Activated CD8-positive, alpha-beta T cell treated with anti-CD3 and anti-CD28 coated beads, Interleukin-2, amount 10 ng/mL, durations not matched to agents 7 days and 5 days (primary cell): ENCODE measurements around the gene FRYL. TPM values are rescaled to one million over a fixed set of nuclear protein-coding genes. Genes with fewer than 3 reads are reported as not detected.
A peak's percentile ranks its signal among the peaks of the same experiment; 100 is the strongest.

Experiments
- ATAC-seq: fragments of 150-1000 bp; cut with Tn5 transposase; one replicate; pipeline ENCODE4 v1.10.0; 2021; ENCODE audit warnings: moderate library complexity
- CTCF ChIA-PET: fragments of 350-600 bp; sonication (Branson Sonifier 250); formaldehyde crosslinking; loops from one replicate; lab custom pipeline; 2021; ENCODE audit warnings: antibody characterized with exemption; lab: Charles Lee
- POLR2A ChIA-PET: fragments of 350-600 bp; sonication (Branson Sonifier 250); formaldehyde crosslinking; loops from one replicate; lab custom pipeline; 2021; ENCODE audit warnings: antibody characterized with exemption; lab: Charles Lee
- DNase-seq: peaks from one replicate; pipeline ENCODE4 v3.0.0-alpha.2; 2020
- H3K27ac Mint-ChIP-seq: one replicate; pipeline ENCODE4 v1.8.0; 2021; ENCODE audit warnings: mild to moderate bottlenecking, mixed read lengths
- H3K27me3 Mint-ChIP-seq: one replicate; pipeline ENCODE4 v1.8.0; 2021; ENCODE audit warnings: low read depth, mixed read lengths
- H3K36me3 Mint-ChIP-seq: one replicate; pipeline ENCODE4 v1.8.0; 2021; ENCODE audit warnings: low read depth, mixed read lengths
- H3K4me1 Mint-ChIP-seq: one replicate; pipeline ENCODE4 v1.8.0; 2021; ENCODE audit warnings: low read depth, mixed read lengths
- H3K4me3 Mint-ChIP-seq: one replicate; pipeline ENCODE4 v1.8.0; 2021; ENCODE audit warnings: mild to moderate bottlenecking, mixed read lengths
- H3K9me3 Mint-ChIP-seq: one replicate; pipeline ENCODE4 v1.8.0; 2022; ENCODE audit warnings: mixed read lengths; ENCODE audit not compliant: insufficient read depth
- total RNA-seq, 2 experiments: library from RNA; stranded (reverse); gene quantifications; one replicate each; pipeline ENCODE4 v1.2.3, GENCODE V29; 2021

Gene FRYL
- total RNA-seq, 2 experiments from 2014 or later, result 98.5 to 107 TPM

- Mint-ChIP-seq H3K9me3 (no peaks in the 10 kb centered on the region), H3K27ac (no peak overlapping the region), H3K27me3 (no peaks in the 10 kb centered on the region), H3K36me3 (peaks cover 36% of the 10 kb centered on the region), H3K4me1 (peaks cover 6% of the 10 kb centered on the region), H3K4me3 (no peak overlapping the region)
- DNase-seq, result no peak
- ChIA-PET CTCF (no interaction called here), POLR2A (interaction anchor here (0.6 kb wide), 1 partner anchor 379 kb away, joined by 3 read pairs; no protein-coding TSS in a partner anchor)
- ATAC-seq, result no peak
These were observed 276.6 kb downstream of the FRYL start for GRCh38 chr4:48503233-48504025.

GRCh38 chr4:48499551-48500066 is 280.5 kb downstream of the FRYL start:
- DNase-seq (no peak), ATAC-seq (no peak)
- no peak overlapping the region for H3K4me3 Mint-ChIP-seq
- H3K4me1 Mint-ChIP-seq, result peaks cover 6% of the 10 kb centered on the region
- H3K9me3 Mint-ChIP-seq, result no peaks in the 10 kb centered on the region
- peaks cover 21% of the 10 kb centered on the region for H3K36me3 Mint-ChIP-seq
- no peak overlapping the region for H3K27ac Mint-ChIP-seq
- POLR2A ChIA-PET, result no interaction called here
- CTCF ChIA-PET, result no interaction called here
- no peaks in the 10 kb centered on the region for H3K27me3 Mint-ChIP-seq

GRCh38 chr4:48498895-48499294 is 281.2 kb downstream of the FRYL start:
- CTCF ChIA-PET, result no interaction called here
- no peak overlapping the region for H3K4me3 Mint-ChIP-seq
- H3K27me3 Mint-ChIP-seq, result no peaks in the 10 kb centered on the region

GRCh38 chr4:48495941-48496340 is 284.1 kb downstream of the FRYL start:
- Mint-ChIP-seq H3K36me3 (peaks cover 16% of the 10 kb centered on the region), H3K27me3 (peaks cover 12% of the 10 kb centered on the region), H3K4me1 (peaks cover 3% of the 10 kb centered on the region), H3K27ac (no peak overlapping the region), H3K9me3 (no peaks in the 10 kb centered on the region), H3K4me3 (no peak overlapping the region)
- POLR2A ChIA-PET, result no interaction called here
- DNase-seq (no peak), ATAC-seq (no peak)
- CTCF ChIA-PET, result no interaction called here

More at GRCh38 chr4:48498895-48499294, 281.2 kb downstream of the FRYL start:
- POLR2A ChIA-PET, result no interaction called here
- Mint-ChIP-seq H3K36me3 (peaks cover 21% of the 10 kb centered on the region), H3K27ac (no peak overlapping the region), H3K9me3 (no peaks in the 10 kb centered on the region), H3K4me1 (peaks cover 3% of the 10 kb centered on the region)
- ATAC-seq, result no peak
- DNase-seq, result no peak

GRCh38 chr4:48493452-48494100 is 286.5 kb downstream of the FRYL start:
- POLR2A ChIA-PET, result no interaction called here

GRCh38 chr4:48491514-48492176 is 288.4 kb downstream of the FRYL start:
- H3K27ac Mint-ChIP-seq, result no peak overlapping the region
- peaks cover 40% of the 10 kb centered on the region for H3K27me3 Mint-ChIP-seq
- peaks cover 2% of the 10 kb centered on the region for H3K4me1 Mint-ChIP-seq
- ATAC-seq, result no peak
- CTCF ChIA-PET, result no interaction called here
- no peaks in the 10 kb centered on the region for H3K9me3 Mint-ChIP-seq
- DNase-seq, result no peak
- POLR2A ChIA-PET, result no interaction called here
- H3K36me3 Mint-ChIP-seq, result no peaks in the 10 kb centered on the region
- no peak overlapping the region for H3K4me3 Mint-ChIP-seq

More at GRCh38 chr4:48493452-48494100, 286.5 kb downstream of the FRYL start:
- H3K4me3 Mint-ChIP-seq, result no peak overlapping the region
- no peak overlapping the region for H3K27ac Mint-ChIP-seq
- ATAC-seq, result no peak
- peaks cover 25% of the 10 kb centered on the region for H3K27me3 Mint-ChIP-seq
- CTCF ChIA-PET, result interaction anchor here (1.2 kb wide), 1 partner anchor 9 kb away, joined by 5 read pairs; no protein-coding TSS in a partner anchor
- no peaks in the 10 kb centered on the region for H3K9me3 Mint-ChIP-seq
- peaks cover 2% of the 10 kb centered on the region for H3K4me1 Mint-ChIP-seq
- peaks cover 3% of the 10 kb centered on the region for H3K36me3 Mint-ChIP-seq
- DNase-seq, result no peak

GRCh38 chr4:48490680-48491513 is 289.2 kb downstream of the FRYL start:
- no peak for DNase-seq

GRCh38 chr4:48490012-48490679 is 289.9 kb downstream of the FRYL start, which contains the start of gene ZAR1:
TSS of gene ZAR1 (plus strand) at chr4:48490252. CDS start at chr4:48490292, 40 bp downstream.
- Mint-ChIP-seq H3K4me1 (peaks cover 2% of the 10 kb centered on the region), H3K27me3 (peaks cover 49% of the 10 kb centered on the region), H3K4me3 (peak within 1 kb of the TSS; percentile 53), H3K36me3 (no peaks in the 10 kb centered on the region), H3K27ac (no peak within 1 kb of the TSS), H3K9me3 (no peaks in the 10 kb centered on the region)
- DNase-seq, result no peak
- POLR2A ChIA-PET, result no interaction called here
- ATAC-seq, result peak; percentile 45
- CTCF ChIA-PET, result no interaction called here

More at GRCh38 chr4:48490680-48491513, 289.2 kb downstream of the FRYL start:
- Mint-ChIP-seq H3K4me1 (peaks cover 2% of the 10 kb centered on the region), H3K9me3 (no peaks in the 10 kb centered on the region), H3K27ac (no peak overlapping the region), H3K4me3 (no peak overlapping the region), H3K27me3 (peaks cover 43% of the 10 kb centered on the region), H3K36me3 (no peaks in the 10 kb centered on the region)
- ChIA-PET POLR2A (no interaction called here), CTCF (no interaction called here)
- peak; percentile 31 for ATAC-seq

GRCh38 chr4:48489683-48490011 is 290.4 kb downstream of the FRYL start:
- DNase-seq (no peak), ATAC-seq (no peak)
- no peak overlapping the region for H3K27ac Mint-ChIP-seq
- ChIA-PET CTCF (no interaction called here), POLR2A (no interaction called here)
- no peaks in the 10 kb centered on the region for H3K36me3 Mint-ChIP-seq
- peak overlapping the region; percentile 53 for H3K4me3 Mint-ChIP-seq
- H3K27me3 Mint-ChIP-seq, result peaks cover 54% of the 10 kb centered on the region
- no peaks in the 10 kb centered on the region for H3K9me3 Mint-ChIP-seq
- H3K4me1 Mint-ChIP-seq, result peaks cover 5% of the 10 kb centered on the region

- H3K27ac Mint-ChIP-seq, result no peak overlapping the region
- peaks cover 76% of the 10 kb centered on the region for H3K27me3 Mint-ChIP-seq
- ChIA-PET POLR2A (no interaction called here), CTCF (interaction anchor here (1.9 kb wide), 1 partner anchor 8 kb away, joined by 5 read pairs; no protein-coding TSS in a partner anchor)
- ATAC-seq (no peak), DNase-seq (no peak)
- H3K9me3 Mint-ChIP-seq, result no peaks in the 10 kb centered on the region
- peak overlapping the region; percentile 49 for H3K4me3 Mint-ChIP-seq
- peaks cover 18% of the 10 kb centered on the region for H3K4me1 Mint-ChIP-seq
- H3K36me3 Mint-ChIP-seq, result peaks cover 4% of the 10 kb centered on the region
These were observed 295.4 kb downstream of the FRYL start for GRCh38 chr4:48484494-48485168.
